Fibroblast of lung (primary cell): ENCODE results near the gene UGT8. TPM values are rescaled to one million over a fixed set of nuclear protein-coding genes. Genes with fewer than 3 reads are reported as not detected.

Experiments
- DNase-seq, 2 donors: peaks; one replicate each; pipeline versions ENCODE4 v3.0.0 to v3.0.0-alpha.2; 2010; ENCODE audit warnings: low read depth in 2 of 2
- H2AFZ ChIP-seq: 2 replicates; pipeline ENCODE4 v1.5.1; 2012; ENCODE audit warnings: low read length, control low read depth, inconsistent platforms
- H3K27ac ChIP-seq: 2 replicates; pipeline ENCODE4 v1.5.1; 2011; ENCODE audit warnings: low read length, control low read depth; ENCODE audit not compliant: insufficient read depth
- H3K27me3 ChIP-seq: 2 replicates; pipeline ENCODE4 v1.5.1; 2011; ENCODE audit warnings: mild to moderate bottlenecking, low read length; ENCODE audit not compliant: control insufficient read depth, insufficient read depth
- H3K36me3 ChIP-seq: 2 replicates; pipeline ENCODE4 v1.5.1; 2011; ENCODE audit warnings: low read length; ENCODE audit not compliant: control insufficient read depth, insufficient read depth
- H3K4me1 ChIP-seq: 2 replicates; pipeline ENCODE4 v1.5.1; 2011; ENCODE audit warnings: low read length; ENCODE audit not compliant: control insufficient read depth, insufficient read depth; ENCODE audit errors: extremely low read depth
- H3K4me2 ChIP-seq: 2 replicates; pipeline ENCODE4 v1.5.1; 2011; ENCODE audit warnings: low read length, control low read depth; ENCODE audit not compliant: insufficient read depth; ENCODE audit errors: extremely low read depth
- H3K4me3 ChIP-seq, 4 experiments: fragments of 200-600 bp in 1 of 4; sonication (generic) in 1 of 4; replicated peaks in 1 of 4; 2 replicates each; pipeline ENCODE4 v1.5.1; 2011 to 2016; ENCODE audit warnings: low read length in 4 of 4, low read depth in 3 of 4, mild to moderate bottlenecking in 3 of 4, control low read depth in 2 of 4, inconsistent platforms in 1 of 4, mixed read lengths in 1 of 4; ENCODE audit not compliant: insufficient read depth in 1 of 4; ENCODE audit errors: control extremely low read depth in 1 of 4
- H3K79me2 ChIP-seq: 2 replicates; pipeline ENCODE4 v1.5.1; 2012; ENCODE audit warnings: mild to moderate bottlenecking, low read length, inconsistent platforms; ENCODE audit not compliant: control insufficient read depth, insufficient read depth
- H3K9ac ChIP-seq: 2 replicates; pipeline ENCODE4 v1.5.1; 2011; ENCODE audit warnings: mild to moderate bottlenecking, low read length, control low read depth; ENCODE audit not compliant: insufficient read depth
- H3K9me3 ChIP-seq: 2 replicates; pipeline ENCODE4 v1.5.1; 2012; ENCODE audit warnings: low read depth, low read length; ENCODE audit not compliant: control insufficient read depth, insufficient read depth
- H4K20me1 ChIP-seq: 2 replicates; pipeline ENCODE4 v1.5.1; 2011; ENCODE audit warnings: low read length; ENCODE audit not compliant: control insufficient read depth, insufficient read depth; ENCODE audit errors: extremely low read depth
- CTCF ChIP-seq, 2 donors: IDR thresholded peaks in 1 of 2; conservative IDR thresholded peaks in 1 of 2; 1 replicate in 1 of 2; 2 replicates in 1 of 2; pipeline ENCODE4 v1.5.1; 2011 to 2012; ENCODE audit warnings: low read length in 2 of 2, control low read depth in 1 of 2, inconsistent platforms in 1 of 2, low read depth in 1 of 2, mild to moderate bottlenecking in 1 of 2
- EZH2 ChIP-seq: IDR thresholded peaks from 2 replicates; pipeline ENCODE4 v1.5.1; 2012; ENCODE audit warnings: low read length, control low read depth, mild to moderate bottlenecking; ENCODE audit errors: missing control alignments
- polyA plus RNA-seq, 2 donors: library from polyadenylated mRNA; depleted of rRNA in 1 of 2; stranded (reverse) in 1 of 2; unstranded in 1 of 2; fragments of >200 nt; gene quantifications; 2 replicates each; pipeline ENCODE4 v1.2.1, GENCODE V29; 2011 to 2012; ENCODE audit warnings: missing spikeins in 1 of 2
- total RNA-seq: library from RNA; depleted of rRNA; stranded (reverse); fragments of >200 nt; gene quantifications from 2 replicates; pipeline ENCODE4 v1.2.1, GENCODE V29; 2014

UGT8 gene
- total and polyA plus RNA-seq, 2 donors (not counting 1 experiment from before 2014, with no cell fraction given), result under 0.01 TPM; not detected in 1

GRCh38 chr4:114600672-114601071 is 2.1 kb downstream of the UGT8 start:
- Histone ChIP-seq H3K27me3 (peaks cover 25% of the 10 kb centered on the region), H4K20me1 (no peaks in the 10 kb centered on the region), H3K4me3 (no peak overlapping the region), H2AFZ (no peak overlapping the region), H3K36me3 (no peaks in the 10 kb centered on the region), H3K9me3 (no peaks in the 10 kb centered on the region), H3K4me2 (no peak overlapping the region), H3K4me1 (no peaks in the 10 kb centered on the region), H3K27ac (no peak overlapping the region), H3K9ac (no peak overlapping the region), H3K79me2 (no peaks in the 10 kb centered on the region)
- TF ChIP-seq CTCF (conservative IDR thresholded peaks at IDR 0.05 in 1 of 2, IDR thresholded peaks at IDR 0.05 in 1 of 2; ENCODE audit: low read depth in 1 of 2, low read length in 2 of 2) (no peak), EZH2 (no peak)
- no peak for DNase-seq

DNA sequence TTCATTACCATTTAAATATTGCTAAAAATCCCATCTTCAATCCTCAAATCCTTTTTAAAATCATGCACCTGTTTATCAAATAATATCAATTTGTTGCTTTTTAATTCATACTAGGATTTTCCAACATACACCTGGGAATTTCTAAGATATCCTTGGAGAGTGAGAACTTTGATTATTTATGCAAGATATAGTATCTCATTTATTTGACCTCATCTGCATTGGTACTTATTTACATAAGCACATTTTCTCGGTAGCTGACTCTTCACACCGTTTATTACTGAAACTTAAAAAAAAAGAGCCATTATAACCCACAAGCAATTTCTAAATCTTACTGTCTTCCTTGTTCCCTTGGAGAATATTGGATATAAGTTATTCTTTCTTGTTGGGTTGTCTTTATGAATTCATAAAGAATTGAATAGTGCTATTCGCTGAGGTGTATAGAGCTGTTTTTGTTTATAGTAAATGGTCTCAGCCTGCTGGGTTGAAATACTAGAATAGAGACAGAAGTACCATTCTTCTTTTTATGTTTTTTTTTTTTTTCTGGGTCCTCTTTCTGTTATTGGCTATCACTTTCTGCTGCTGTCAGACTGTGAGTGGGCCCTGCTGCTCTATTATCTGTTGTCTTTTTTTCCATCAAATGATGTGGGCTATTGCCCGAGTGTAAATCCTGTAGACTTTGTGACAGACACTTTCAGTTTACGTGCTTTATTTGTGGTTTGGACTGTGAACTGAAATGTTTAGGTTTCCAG is 2.9 kb downstream of the UGT8 start:
- TF ChIP-seq EZH2 (no peak), CTCF (conservative IDR thresholded peaks at IDR 0.05 in 1 of 2, IDR thresholded peaks at IDR 0.05 in 1 of 2; ENCODE audit: low read depth in 1 of 2, low read length in 2 of 2) (no peak)
- Histone ChIP-seq H3K79me2 (no peaks in the 10 kb centered on the region), H3K9me3 (no peaks in the 10 kb centered on the region), H3K27ac (no peak overlapping the region), H4K20me1 (no peaks in the 10 kb centered on the region), H2AFZ (no peak overlapping the region), H3K4me2 (no peak overlapping the region), H3K27me3 (peaks cover 25% of the 10 kb centered on the region), H3K9ac (no peak overlapping the region), H3K4me1 (no peaks in the 10 kb centered on the region), H3K4me3 (no peak overlapping the region), H3K36me3 (no peaks in the 10 kb centered on the region)
- DNase-seq, result no peak

- Histone ChIP-seq H3K27ac (no peak overlapping the region), H3K79me2 (no peaks in the 10 kb centered on the region), H2AFZ (no peak overlapping the region)
Observed at GRCh38 chr4:114603497-114603896, 4.9 kb downstream of the UGT8 start.

More at GRCh38 chr4:114603497-114603896, 4.9 kb downstream of the UGT8 start:
- no peaks in the 10 kb centered on the region for H4K20me1 ChIP-seq
- no peaks in the 10 kb centered on the region for H3K9me3 ChIP-seq
- TF ChIP-seq EZH2, result no peak
- TF ChIP-seq CTCF (conservative IDR thresholded peaks at IDR 0.05 in 1 of 2, IDR thresholded peaks at IDR 0.05 in 1 of 2; ENCODE audit: low read depth in 1 of 2, low read length in 2 of 2), result no peak
- no peak overlapping the region for H3K4me2 ChIP-seq
- H3K36me3 ChIP-seq, result no peaks in the 10 kb centered on the region
- peaks cover 15% of the 10 kb centered on the region for H3K27me3 ChIP-seq
- H3K4me1 ChIP-seq, result no peaks in the 10 kb centered on the region
- H3K4me3 ChIP-seq, result no peak overlapping the region
- no peak overlapping the region for H3K9ac ChIP-seq
- no peak for DNase-seq
